GM19035 (cell line): ENCODE results near the gene HOXC6.

Experiments
- ATAC-seq: cut with Tn5 transposase; IDR thresholded peaks from one replicate; pipeline ENCODE4 v1.9.1; 2021; ENCODE audit not compliant: unreplicated experiment

The HOXC6 gene

DNA sequence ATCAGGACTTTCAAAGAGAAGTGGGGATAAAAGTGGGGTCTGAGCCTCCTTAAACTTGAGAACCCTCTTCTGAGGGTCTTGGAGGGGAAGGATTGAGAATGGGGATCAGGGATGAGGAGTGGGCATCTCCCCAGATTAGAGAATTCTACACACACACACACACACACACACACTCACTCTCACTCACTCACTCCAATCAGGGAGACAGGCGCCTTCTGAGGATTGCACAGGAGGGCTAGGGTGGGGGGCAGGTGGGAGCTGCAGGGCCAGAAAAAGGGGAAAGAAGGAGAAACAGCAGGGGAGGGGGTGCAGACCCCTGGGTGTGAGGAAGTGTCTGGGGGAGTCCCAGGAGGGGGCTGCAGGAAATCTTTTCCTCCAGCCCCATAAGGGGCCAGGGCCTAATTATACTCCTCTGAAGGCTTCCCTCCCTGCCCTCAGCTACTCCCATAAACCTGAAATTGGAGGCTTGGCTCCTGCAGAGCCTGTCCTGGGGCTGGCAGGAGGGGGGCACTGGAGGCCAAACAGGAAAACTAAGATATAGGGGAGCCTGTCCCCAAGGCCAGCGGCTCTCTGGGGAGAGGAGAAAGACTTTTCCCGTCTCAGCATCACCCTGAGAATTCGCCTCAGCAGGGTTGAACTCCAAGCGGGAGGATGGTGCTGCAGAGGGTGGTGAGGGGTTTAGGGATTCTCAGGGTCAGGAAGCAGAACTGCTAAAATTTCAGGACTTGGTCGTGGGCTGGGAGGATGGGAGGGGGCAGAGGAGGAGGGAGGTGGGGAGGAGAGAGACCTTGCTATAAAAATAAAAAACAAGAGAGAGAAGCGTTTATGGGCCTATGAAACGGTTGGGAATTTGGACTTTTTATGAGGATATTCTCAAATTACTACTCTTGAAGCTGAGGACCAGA is 26.7 kb upstream of the HOXC6 start:
- no peak for ATAC-seq

DNA sequence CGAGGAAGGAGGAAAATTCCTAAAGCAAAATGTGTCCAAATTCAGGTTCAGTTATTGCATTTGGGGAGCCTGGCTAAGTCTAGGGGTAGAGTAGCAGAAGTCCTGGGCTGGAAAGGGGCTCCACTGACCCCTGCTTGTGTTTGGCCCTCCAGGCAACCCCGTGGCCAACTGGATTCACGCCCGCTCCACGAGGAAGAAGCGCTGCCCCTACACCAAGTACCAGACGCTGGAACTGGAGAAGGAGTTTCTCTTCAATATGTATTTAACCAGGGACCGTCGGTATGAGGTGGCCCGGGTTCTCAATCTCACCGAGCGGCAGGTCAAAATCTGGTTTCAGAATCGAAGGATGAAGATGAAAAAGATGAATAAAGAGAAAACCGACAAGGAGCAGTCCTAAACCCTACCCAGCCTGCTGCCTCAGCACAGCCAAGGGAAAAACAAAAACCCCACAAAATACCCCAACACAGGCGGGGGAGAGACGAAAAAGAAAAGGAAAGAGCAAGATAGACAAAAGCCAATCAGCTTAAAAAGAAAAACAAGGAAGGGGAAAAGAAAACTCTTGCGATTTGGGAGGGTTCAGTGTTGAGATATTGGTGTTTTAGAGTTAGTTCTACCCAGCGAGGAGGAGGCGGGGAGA is 25.8 kb upstream of the HOXC6 start:
- ATAC-seq = no peak

DNA sequence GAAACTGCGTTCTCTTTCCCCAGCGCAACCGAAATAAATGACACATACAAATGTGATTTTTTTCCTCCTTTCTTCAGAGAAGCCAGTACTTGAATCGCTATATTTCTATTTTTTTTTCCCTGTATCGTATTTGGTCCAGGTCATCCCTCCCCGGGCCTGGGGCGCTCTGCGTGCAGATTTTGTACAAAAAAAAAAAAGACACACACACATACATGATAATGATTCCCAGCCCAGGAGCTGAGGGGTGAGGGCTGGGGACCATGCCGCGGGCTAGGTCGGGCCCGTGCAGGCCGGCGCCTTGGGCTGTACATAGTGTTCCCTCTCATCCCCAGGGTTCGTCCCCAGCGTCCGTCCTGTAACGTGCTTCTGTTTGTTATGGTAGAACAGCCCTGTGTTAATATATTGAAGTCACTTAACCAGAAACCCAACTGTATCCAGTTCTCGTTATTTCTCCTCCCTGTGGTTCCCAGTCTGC is 25.3 kb upstream of the HOXC6 start:
- no peak for ATAC-seq

DNA sequence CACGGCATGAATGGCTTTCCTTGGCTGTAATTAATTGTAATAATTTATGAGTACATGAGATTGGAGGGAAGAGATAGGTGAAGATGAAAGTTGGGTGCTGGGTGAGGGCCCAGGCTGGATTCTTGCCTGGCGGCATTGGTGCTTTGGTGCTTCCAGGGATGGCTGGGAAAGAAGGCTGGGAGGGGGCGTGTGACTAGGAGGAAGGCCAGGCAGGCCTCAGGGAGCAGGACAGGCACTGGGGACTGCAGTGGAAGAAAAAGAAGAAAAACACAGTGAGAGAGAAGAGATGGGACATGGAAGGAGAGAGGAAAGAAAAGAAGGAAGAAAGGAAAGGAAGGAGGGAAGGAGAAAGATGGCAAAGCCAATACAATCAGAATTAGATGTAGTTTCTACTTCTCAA is 24.6 kb upstream of the HOXC6 start:
- ATAC-seq = no peak

DNA sequence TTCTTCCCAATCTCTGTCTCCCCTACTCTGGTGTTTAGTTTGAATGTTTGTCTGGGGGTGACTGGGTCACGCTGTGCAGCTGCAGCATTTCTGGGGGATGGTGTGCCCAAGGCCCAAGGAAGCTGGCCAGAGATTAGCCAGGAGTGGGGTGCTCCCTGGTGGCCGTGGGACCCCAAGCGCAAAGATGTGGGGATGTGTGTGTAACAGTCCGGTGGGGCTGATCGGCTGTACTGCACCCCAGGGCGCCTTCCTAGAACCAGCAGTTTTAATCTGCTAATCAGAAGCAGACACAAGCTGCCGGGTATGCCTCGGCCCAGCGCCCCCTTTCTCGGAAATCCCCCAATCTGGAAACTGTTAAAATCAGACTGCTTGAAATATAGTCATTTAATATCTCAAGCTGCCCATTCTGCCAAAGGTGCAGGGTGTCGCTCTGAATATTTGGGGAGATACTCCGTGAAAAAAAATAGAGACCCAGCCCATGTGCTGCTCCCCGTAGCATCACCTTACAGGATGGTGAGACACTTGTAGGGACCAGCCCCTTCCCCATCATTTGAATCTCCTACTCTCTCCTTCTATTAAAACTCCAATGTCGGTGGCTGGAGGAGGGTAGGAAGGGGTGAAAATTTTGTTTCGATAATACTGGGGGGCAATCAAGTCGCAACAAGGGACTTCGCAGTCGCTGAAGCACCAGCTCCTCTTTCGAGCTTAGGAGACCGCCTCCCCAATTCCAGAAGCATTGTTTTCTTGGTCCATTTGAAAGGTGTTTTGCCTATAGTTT is 24.0 kb upstream of the HOXC6 start:
- ATAC-seq = no peak

DNA sequence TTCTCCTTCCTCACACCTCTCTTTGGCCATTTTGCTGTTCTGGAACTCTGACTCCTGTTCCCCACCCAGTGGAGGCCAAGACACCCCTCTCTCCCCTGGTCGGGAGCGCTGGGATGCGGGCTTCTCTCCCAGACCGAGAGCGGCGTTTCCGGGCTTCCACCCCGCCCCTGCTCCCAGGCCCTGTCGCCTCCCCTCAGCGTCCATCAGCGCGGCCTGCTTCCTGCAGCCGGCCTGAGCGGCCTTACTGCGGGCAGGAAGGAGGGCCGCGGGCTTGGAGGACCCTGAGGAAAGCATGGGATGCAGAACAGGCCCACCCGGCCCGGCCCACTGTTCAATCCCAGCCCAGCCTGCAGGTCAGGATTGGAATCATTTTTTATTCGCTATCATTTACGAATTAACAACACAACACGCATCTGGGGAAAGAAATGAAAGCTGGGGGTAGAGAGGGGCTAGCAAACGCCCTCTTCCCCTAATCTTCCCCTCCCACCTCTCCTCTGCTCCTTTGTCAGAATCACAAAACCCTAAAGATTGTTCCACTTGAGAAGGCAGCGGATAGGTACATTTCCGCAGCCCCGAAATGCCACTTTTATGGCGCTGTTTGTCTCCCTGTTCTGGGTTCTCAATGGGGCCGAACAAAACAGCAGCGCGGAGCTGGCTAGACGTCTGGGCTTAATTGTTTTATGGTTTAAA is 23.3 kb upstream of the HOXC6 start:
- no peak for ATAC-seq

DNA sequence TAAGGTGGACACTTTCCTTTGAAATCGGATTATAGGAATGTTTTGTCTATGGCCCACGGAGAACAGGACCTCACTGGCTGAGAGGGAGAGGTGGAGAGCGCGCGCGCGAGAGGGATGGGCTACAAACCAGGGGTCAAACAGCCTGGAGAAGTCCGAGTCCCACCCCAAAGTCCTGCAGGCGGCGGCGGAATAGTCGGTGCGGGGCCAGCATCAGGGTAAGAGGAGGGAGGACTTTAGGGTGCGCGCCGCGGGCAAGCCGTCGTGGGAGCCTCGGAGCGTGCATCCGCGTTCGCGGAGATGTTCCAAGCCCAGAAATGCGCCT is 22.7 kb upstream of the HOXC6 start:
- ATAC-seq = no peak

DNA sequence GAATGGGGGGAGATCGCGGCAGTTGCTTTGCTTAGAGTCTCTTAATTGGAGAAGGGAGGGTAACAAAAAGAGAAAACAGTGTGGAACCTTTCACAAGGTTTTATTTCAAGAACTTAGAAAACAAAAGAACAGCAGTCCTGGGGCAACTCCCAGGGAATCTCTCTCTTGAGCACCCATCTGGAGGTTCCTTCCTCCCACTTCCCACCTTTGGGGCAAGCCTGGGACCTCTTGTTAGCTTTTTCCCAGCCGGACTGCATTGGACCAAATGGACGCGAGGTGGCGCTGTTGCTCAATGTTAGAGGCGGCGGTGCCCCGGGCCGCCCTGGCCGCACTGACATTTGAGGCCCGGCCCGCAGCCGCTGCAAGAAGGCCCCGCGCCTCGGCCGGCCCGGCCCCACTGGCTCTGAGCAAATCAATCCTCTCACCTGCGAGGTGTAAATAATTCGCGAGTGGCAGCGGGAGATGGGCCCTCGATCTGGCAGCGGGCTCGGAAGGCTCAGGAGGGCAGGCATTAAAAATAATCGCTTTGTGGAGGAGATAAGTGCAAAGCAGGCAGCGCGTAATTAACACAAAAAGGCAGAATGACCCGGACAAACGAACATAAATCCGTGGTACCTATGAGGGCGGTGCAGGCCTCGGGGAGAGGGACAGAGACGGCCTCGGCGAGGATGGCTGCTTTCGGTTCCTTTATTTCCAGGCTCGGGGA is 22.2 kb upstream of the HOXC6 start:
- ATAC-seq = peak; percentile 83

DNA sequence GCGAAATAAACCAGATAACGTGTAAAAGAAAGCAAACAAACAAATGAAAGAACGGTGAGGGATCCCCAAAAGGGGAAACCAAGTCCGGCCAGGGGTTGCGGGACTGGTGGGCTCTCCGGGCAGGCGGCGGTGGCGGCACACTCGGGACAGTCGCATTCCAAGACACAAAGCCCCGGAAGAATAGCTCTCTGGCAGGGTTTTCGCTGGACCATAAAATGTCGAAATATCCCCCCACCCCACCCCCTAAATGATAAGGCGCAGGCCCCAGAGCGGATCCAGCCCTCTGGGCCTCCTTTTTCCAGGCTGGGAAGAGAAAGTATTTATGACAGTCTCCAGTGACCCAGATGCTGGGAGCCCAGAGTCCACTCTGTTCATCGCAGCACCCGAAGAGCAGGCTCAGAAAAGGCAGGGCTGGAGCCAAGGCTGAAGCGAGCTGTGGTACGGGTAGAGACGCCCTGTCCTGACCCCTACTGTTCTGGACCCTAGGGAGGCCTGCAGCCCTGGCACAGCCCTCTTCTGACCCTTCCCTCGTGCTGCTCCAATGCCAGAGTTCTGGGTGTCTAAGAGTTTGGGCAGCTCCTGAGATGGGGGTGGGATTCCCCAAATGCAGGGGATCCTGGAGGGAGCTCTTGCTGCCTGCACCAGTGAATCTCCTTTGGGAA is 21.6 kb upstream of the HOXC6 start:
- no peak for ATAC-seq

DNA sequence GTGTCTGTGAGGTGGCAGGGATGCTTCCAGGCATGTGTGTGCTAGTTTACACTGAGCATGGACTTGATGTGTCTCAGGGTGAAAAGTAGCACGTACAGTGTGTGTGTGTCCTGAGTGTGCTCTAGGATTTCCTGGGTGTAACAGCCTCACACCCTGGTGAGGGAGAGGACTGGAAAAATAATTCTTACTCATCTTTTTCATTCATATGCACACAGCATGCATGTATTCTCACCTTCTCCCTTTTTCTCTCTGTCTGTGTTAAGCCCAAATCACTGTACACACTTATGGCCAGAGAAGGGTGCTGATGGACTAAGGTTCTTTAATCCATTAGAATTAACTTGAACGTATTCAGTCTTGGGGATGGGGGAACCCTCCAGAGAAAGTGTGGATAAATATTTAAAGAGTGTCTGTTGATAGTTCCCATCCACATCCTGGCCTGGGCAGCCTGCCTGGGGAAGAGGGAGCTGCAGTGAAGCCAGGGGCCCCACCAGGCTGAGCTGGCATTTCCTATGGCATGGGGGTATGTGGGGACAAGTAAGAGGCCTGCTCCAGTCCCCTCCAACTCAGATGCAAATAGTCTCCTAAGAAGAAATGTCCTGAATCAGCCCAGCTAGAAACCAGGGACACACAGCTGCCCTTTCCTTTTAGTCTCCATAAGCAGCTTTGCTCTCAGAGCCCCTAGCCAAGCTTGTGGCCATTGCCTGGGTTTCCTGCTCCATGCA is 20.5 kb upstream of the HOXC6 start:
- ATAC-seq = no peak

DNA sequence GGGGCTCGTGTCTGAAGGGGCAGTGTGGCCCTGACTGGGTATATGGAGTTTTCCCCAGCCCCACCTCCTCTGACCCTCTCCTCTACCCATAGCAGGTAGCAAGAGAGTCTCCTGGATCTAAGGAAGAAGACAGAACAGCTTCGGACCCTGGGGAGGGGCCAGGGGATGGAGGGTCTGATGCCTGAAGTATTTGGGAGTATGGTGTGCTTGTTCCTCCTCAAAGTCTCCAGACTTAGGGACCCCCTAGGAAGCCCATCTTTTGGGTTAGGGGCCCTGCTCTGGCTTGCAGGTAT is 20.0 kb upstream of the HOXC6 start:
- ATAC-seq = no peak

DNA sequence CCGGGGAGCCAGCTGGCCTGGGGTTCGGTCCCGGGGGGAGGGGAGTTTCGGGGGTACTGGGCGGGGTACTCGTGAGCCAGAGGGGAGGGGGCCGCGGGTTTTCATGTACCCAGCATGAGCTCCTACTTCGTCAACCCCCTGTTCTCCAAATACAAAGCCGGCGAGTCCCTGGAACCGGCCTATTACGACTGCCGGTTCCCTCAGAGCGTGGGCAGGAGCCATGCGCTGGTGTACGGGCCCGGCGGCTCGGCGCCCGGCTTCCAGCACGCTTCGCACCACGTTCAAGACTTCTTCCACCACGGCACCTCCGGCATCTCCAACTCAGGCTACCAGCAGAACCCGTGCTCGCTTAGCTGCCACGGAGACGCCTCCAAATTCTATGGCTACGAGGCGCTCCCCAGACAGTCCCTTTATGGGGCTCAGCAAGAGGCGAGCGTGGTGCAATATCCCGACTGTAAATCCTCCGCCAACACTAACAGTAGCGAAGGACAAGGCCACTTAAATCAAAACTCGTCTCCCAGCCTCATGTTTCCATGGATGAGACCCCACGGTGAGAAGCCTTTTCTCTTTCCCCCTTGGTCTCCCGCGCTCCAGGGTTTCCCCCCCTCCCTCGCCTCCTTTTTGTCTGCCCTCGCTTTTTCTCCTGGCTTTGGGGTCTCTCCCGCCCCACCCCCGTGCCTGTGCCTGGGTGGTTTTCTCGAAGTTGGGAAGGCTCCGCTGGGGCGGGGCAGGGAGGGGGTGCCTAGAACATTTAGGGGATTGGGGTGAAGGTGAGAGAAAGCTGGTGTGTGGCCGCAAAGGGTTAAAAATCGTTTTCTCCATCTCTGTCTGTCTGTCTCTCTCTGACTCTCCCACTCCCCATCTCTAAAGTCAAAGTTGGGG is 18.8 kb upstream of the HOXC6 start:
- ATAC-seq = no peak

DNA sequence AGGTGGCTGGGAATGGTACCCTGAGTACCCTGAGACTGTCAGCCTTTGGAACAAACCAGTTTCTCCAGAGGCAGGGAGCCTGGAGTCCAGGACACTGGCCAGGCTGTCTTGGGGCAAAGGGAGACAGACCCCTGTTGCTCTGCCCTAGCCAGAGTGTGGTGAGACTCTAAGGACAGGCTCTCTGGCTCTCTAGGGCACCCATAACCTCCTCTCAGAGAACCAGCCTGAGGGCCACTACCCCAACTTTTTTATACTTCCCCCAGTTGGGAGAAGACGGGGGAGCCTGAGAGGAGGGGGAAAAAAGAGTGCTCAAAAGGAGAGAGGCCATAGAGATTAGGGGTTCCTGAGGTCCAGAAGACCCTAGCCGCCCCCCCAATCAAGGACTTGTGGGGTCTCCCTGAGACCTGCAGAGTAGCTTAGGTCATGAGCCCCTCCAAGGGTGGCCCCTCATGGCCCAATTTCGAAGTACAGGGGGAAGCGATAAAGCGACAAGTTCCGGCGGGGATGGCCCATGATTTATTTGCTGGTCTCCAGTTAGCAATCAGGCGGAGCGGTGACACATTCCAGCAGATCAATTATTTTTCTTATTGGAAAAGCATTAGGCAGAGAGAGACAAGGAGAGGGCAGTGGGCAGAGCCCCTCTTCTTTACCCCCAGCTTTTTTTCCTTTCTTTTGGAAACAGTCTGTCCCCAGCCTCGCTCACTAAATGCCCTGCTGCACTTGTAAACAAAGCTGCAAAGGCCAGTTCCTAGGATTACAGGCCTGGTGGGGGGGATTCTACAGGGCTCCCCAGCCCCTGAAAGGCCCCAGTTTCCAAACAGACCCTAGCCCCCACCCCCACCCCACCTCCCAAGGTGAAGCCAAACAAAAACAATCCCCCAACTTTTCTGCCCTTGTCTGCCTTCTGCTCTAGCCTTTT is 17.9 kb upstream of the HOXC6 start:
- no peak for ATAC-seq

DNA sequence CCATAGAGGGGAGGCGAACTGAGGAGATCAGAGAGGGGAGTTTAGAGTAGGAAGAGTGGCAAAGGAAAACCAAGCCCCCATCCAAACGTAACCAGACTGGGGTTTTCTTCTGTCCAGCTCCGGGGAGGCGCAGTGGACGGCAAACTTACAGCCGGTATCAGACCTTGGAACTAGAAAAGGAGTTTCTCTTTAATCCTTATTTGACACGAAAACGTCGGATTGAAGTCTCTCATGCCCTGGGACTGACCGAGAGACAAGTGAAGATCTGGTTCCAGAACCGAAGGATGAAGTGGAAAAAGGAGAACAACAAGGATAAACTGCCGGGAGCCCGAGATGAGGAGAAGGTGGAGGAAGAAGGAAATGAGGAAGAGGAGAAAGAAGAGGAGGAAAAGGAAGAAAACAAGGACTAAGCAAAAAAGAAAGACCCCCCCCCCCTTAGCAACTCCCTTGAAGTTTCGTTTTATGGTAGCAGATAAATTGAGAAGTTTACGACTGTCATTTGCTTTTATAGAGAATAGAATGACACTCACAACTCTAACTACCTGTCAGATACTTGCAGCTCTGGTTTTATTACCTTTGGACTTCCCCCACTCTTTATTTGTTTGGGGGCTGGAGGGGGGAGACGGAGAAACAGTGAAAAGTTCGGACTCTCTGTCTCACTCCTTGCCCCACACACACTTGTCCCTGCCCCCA is 17.1 kb upstream of the HOXC6 start:
- ATAC-seq = no peak

DNA sequence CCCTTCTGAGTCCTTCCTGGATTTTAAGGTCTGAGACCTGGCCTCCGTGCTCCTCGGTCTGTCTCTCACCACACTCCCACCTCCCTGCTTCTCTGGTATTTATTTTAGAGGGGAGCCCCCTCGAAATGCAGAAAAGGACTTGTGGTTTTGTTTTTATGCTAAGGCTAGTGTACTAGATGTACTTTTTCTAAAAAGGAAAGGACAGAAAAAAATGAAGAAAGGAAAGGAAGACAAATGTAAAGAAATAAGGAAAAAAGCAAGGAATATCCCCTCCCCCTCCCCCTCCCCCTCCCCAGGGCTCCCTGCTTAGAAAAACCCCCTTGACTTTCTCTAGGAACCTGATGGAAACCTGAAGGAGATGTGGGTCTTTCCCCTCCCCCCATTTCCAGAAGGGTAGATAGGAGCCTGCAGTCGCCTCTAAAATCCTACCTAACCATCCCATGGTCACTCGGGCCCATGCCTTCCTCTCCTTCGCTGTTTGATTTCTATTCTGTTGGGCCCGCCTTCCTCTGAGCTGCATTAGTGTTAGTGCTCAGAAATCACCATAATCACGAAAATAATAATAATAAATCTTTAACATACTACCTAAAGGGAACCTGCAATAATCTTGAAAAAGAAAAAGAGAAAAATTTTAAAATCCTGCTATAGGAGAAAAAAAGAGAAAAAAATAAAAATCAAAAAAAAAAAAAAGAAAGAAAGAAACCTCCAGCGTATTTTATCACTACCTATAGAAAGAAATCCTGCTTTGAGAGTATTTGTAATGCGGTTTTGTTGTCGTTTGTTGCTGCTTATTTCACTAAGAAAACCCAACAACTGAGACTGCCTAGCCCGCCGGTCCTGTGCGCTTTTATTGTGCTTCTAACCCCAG is 16.3 kb upstream of the HOXC6 start:
- no peak for ATAC-seq
